GM21786 (cell line): Measurements from ENCODE around the gene KCTD14.
"Not testable (repeated sequence)": the region's sequence is repeated elsewhere in the genome, so short reads cannot be mapped to it uniquely, and the experiment has no call there.

Source experiments
- ATAC-seq: cut with Tn5 transposase; IDR thresholded peaks from one replicate; pipeline ENCODE4 v1.9.1; 2021; ENCODE audit not compliant: unreplicated experiment

Gene KCTD14

DNA sequence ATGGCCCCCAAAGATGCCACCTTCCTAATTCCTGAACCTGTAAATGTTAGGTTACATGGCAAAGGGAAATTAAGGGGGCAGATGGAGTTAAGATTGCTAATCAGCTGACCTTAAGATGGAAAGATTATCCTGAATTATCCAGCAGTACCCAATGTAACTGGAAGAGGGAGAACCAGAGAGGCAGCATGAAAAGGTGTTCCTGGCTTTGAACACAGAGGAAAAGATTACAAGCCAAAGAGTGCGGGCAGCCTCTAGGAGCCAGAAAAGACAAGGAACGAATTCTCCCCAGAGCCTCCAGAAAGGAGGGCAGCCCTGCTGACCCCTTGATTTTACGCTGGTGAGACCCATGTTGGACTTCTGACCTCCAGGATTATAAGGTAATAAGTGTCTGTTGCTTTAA, 25.5 kb upstream of the KCTD14 start:
- no peak for ATAC-seq

GRCh38 chr11:78046486-78046854, 23.4 kb upstream of the KCTD14 start:
- ATAC-seq: no peak

DNA sequence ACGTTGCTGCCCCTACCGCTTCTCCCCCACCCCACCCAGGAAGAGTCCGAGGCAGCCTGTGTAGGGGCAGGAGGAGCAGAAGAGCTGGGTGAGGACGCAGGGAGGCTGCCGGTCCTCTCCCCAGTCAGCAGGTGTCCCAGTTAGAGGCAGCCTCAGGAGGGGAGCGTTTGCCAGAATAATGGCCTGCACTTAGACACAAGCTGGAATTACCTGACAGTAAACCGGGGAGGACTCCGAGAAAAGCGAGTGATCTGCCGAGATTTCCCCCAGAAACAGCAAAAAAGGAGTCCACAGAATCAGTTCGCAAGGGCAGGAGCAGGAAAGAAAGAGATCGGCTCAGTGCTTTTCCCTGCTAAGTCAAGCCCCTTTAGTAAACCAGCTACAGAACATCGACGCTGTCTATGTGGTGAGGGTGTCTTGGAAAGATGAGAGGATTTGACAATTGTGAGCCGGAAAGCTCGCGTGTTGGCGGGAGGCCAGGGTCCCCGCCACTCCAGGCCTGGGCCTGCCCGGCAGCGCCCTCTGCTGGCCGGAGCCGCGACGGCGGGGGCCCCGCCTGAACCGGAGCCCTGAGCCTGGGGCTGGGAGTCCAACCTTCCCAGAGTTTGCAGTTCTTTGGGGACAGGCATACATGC, 22.9 kb upstream of the KCTD14 start:
- peak; percentile 64 for ATAC-seq

- ATAC-seq: no peak
Observed at GRCh38 chr11:78044706-78045105, 21.6 kb upstream of the KCTD14 start.

GRCh38 chr11:78041843-78042440, 18.9 kb upstream of the KCTD14 start:
- no peak for ATAC-seq

DNA sequence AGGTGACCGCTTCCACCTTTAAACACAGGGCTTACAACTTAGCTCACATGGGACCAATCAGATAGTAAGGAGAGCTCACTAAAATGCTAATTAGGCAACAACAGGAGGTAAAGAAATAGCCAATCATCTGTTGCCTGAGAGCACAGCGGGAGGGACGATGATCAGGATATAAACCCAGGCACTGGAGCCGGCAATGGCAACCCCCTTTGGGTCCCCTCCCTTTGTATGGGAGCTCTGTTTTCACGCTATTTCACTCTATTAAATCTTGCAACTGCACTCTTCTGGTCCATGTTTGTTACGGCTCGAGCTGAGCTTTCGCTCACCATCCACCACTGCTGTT, 18.3 kb upstream of the KCTD14 start:
- ATAC-seq: not testable (repeated sequence)

DNA sequence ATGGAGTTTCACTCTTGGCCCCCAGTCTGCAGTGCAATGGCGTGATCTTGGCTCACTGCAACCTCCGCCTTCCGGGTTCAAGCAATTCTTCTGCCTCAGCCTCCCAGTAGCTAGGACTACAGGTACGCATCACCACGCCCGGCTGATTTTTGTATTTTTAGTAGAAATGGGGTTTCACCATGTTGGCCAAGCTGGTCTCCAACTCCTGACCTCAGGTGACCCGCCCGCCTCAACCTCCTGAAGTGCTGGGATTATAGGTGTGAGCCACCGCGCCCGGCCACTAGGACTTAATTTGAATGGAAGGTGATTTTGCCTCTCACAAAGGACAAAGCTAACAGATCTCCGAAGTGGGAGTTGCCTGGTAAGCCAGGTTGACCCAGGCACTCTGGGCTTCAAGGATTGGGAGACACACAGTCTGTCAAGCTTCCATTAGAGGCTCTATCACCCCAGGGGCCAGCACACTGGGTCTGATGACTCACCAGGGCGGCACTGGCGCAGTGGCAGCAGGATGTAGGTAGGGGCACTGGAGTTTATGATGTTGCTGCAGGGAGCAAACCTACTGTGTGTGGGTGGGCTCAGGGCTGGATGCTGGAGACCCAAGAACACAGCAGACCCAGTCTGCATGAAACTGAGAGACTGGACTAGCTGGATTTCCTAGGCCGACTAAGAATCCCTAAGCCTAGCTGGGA, 17.8 kb upstream of the KCTD14 start:
- no peak for ATAC-seq

DNA sequence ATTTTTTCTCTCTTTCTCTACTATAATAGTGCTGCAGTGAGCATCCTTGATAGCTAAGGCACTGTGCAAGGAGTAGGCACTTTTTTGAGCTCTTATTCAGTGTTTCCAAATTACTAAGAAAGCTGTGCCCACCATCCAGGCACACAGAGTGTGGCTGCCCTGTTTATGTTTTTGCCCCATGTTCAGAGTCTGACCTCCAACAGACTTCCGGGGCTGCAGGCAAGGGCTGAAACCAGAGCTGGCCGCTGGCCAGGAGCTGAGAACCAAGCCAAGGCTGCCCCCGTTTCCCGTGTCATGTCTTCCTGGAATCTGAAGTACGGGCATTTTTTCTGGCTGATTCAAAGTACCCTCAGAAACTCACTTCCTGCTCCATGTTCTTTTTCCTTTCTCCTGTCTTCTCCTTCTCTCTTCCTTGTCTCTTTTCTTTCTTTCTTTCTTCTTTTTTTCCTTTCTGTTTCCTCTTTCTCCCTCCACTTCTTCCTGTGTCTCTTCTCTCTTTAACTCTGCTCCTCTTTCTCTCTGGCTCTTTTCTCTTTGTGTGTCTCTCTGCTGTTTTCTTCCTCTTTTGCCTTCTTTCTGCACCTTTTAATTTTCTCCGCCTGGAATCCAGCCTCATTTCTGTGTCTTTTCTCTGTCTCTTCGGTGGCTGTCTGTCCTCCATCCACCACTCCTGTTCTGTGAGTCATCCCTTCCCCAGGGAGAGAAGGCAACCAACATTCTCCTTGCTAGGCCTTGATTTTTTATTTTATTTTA, 17.0 kb upstream of the KCTD14 start:
- peak; percentile 76 for ATAC-seq

DNA sequence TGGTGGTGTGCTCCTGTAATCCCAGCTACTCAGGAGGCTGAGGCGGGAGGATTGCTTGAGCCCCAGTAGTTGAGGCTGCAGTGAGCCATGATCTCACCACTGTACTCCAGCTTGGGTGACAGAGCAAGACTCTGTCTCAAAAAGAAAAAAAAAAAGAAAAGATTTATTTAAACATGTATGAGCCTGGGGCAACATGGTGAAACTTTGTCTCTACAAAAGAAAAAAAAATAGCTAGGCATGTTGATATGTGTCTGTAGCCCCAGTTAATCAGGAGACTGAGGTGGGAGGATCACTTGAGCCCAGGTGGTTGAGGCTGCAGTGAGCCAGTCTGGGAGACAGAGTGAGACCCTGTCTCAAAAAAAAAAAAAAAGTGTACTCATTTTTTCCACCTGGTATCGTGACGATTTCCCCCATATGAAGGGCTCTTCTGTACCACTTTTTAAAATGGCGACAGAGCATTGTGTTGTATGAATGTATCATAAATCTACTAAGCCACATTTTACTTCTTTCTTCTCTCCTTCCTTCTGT, 16.4 kb upstream of the KCTD14 start:
- no peak for ATAC-seq

DNA sequence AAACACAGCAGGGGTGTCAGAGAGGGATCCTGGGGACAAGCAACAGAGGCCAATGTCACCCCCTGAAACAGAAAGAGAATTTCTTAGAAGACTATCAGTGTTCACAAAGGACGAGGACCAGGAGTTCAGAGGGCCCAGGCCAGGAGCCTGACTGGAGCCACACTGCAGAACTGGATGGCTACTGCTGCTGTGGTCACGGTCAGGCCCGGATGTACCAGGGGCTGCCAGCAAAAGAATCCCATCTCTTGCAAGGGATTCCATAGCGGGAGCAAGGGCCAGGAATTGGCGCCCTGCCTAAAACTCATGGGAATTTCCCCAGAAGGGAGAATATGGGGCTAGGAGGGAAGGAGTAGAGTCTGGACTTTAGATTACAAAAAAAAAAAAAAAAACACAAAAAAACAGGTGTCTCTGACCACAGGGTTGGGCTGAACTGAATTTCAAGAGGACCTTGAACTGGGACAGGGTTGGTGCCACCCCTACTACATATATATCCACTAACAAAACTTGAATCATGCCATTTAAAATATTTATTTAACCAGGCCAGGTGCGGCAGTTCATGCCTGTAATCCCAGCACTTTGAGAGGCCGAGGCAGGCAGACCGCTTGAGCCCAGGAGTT, 15.7 kb upstream of the KCTD14 start:
- ATAC-seq: no peak

DNA sequence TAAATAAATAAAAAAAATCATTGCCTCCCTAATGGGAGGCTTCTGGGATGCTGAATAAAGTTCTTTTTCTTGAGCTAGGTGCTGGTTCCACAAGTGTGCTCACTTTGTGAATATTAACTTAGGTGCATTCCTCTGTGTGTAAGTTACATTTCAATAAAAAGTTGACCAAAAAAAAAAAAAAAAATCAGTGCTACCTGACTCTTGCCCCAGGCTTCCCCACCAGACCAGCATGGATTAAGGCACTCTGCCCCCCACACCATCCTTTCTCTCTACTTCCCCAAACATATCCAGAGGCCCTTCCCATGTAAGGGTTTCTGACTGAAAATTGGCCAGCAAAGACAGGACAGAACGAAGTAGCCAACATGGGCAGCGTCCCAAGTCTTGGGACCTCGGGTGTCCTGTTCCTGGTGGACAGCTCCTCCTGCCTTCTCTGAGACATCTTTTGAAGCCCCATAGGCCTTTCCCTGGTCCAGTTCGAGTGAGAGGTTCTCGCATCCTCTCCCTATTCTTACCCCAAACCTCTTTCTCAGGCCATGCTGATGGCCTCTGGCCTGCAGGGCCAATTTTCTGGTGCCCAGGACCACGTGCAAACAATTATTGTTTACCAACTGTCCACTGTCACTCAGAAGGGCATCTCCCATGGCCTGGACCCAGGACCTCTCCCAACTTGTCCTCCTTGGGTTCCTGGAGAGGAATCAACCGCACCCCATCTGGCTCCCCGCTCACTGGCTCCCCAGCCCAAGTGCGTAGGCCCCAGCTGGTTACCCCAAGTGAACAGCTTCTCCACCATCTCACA, 14.9 kb upstream of the KCTD14 start:
- ATAC-seq: no peak

DNA sequence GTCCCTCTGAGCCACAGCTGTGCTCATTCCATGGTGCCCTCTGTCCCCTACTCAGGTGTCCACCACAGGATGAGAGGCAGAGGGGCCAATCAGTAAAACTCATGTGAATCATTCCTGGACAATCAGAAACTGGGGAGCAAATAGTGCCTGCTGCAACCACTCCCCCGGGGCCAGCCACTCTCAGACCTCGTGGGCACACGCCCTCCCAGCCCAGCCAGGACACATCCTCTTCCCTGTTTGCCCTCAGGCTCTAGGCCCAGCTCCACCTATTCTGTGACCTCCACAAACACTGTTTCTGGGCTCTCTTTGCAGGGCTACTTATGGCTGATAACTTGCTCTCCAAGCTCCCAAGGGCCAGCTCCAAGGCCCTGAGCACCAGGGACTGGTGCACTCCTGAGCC, 14.0 kb upstream of the KCTD14 start:
- ATAC-seq: no peak

- no peak for ATAC-seq
Observed at GRCh38 chr11:78036313-78036712, 13.2 kb upstream of the KCTD14 start.

GRCh38 chr11:78034623-78035022, 11.5 kb upstream of the KCTD14 start:
- no peak for ATAC-seq

GRCh38 chr11:78033040-78033439, 10.0 kb upstream of the KCTD14 start:
- no peak for ATAC-seq

DNA sequence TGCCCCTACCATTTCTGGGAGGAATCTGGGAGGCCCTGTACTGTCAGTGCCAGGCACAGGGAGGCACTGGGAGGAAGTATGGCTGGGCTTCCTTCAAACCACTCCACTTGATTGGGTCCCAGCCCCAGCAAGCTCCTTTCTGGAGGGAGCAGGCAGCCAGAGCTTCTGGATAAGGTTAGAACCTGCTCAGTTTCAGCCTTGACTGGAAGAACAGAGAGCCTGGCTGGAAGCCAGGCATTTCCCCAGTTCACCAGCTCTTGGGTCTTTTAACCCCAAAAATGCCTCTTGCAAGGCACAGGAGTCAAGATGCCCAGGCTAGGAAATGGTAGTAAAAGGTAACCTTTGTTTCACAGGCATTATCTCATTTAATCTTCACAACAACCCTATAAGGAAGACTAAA, 9.0 kb upstream of the KCTD14 start:
- ATAC-seq: no peak

DNA sequence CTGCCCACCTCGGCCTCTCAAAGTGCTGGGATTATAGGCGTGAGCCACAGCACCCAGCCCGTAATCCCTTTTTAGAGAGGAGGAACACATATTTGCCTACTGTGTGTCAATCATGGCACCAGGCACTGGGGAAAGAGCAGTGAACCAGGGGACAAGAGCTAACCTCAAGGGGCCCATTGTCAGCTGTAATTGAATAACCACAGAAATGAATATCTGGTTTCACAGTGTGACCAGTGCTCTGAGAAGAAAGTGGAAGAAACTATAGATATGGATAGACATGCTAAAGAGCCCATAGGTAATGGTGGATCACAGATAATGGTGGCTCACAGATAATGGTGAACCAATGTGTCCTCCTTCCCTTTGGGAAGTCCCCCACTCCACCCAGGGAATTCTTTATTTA, 8.6 kb upstream of the KCTD14 start:
- no peak for ATAC-seq

DNA sequence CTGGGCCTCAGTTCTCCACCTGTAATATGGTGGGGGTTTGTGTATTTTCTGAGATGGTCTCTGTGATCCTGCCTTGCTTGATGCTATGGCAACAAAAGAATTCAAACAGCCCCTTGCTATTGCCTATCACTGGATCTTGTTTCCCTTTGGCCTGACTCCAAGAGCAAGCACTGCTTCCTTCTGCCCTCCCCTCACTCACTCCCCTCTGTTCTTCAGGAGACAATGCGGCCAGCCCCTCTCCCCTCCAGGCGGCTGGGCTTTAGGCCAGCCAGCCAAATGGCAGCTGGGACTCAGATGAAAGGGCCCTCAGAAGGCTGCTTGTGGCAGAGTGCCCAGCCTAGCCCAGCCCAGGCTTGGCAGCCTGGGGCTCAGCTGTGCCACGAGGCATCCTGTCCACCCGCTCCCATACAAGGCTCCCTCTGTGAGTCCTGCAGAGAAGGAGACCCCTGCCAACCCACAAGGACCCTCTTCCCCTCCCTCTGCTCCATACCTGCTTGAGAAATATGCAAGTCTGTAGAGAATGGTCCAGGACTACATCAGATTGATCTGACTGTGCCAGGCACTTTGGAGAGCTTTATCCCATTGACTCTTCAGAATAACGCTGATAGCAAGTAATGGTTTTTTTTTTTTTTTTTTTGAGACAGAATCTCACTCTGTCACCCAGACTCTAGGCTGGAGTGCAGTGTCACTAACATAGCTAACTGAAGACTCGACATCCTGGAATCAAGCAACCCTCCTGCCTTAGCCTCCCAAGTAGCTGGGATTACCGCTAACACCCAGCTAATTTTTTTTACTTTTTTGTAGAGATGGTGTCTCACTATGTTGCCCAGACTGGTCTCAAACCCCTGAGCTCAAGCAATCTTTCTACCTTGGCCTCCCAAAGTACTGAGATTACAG, 7.6 kb upstream of the KCTD14 start:
- ATAC-seq: no peak

DNA sequence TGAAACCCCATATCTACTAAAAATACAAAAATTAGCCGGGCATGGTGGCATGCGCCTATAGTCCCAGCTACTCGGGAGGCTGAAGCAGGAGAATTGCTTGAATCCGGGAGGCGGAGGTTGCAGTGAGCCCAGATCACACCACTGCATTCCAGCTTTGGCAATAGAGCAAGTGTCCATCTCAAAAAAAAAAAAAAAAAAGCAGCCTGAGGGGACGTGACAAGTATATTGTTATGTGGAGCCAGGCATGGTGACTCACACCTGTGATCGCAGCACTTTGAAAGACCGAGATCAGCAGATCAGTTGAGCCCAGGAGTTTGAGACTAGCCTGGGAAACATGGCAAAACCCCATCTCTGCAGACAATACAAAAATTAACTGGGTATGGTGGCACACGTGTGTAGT, 5.3 kb upstream of the KCTD14 start:
- not testable (repeated sequence) for ATAC-seq

DNA sequence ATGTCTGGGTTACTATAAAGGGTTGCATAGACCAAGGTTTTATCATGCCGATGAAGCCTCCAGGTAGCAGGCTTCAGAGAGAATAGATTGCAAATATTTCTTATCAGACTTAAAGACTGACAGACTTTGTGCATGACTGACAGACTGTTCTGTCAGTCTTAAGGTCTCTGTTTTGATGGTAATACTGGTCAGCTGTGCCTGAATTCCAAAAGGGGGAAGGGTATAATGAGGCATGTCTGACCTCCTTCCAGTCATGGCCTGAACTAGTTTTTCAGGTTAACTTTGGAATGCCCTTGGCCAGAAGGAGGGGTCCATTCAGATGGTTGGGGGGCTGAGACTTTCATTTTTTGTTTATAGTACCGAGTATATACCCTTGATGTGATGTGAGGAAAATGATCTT, 4.7 kb upstream of the KCTD14 start:
- no peak for ATAC-seq
